Activated CD4-positive, alpha-beta T cell treated with anti-CD3 and anti-CD28 coated beads, Interleukin-2, amount 50 U/mL, for 16 hours (primary cell): ENCODE measurements around the gene TMEM139.

ENCODE experiments used
- DNase-seq: peaks from one replicate; pipeline ENCODE4 v3.0.0-alpha.2; 2020

TMEM139 gene

GRCh38 chr7:143329471-143330170, 44.9 kb downstream of the TMEM139 start:
- no peak for DNase-seq

GRCh38 chr7:143331179-143331801, 46.5 kb downstream of the TMEM139 start:
- no peak for DNase-seq

GRCh38 chr7:143334244-143334643, 49.5 kb downstream of the TMEM139 start:
- DNase-seq, result no peak

DNA sequence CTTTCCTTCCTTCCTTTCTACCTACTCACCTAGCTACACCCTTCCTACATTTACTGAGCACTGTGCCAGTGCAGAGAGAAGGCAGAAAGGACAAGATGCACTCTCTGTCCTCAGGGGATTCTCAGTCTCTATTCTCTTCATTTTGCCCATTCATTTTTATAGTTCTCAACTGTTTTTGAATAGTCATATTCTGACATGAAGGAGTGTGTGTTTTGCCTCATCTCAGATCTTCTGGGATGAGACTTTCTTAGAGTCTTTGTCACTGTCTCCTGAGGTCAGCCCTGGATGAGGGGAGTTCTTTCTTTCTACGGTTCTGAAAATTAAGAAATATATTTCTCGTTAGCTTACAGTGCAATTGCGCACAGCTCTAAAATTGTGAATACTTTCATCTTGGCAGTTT, 52.5 kb downstream of the TMEM139 start:
- DNase-seq, result no peak
